ENCODE results near the gene TGFB1.
"Not testable (repeated sequence)": the region's sequence is repeated elsewhere in the genome, so short reads cannot be mapped to it uniquely, and the experiment has no call there.

Gene TGFB1

DNA sequence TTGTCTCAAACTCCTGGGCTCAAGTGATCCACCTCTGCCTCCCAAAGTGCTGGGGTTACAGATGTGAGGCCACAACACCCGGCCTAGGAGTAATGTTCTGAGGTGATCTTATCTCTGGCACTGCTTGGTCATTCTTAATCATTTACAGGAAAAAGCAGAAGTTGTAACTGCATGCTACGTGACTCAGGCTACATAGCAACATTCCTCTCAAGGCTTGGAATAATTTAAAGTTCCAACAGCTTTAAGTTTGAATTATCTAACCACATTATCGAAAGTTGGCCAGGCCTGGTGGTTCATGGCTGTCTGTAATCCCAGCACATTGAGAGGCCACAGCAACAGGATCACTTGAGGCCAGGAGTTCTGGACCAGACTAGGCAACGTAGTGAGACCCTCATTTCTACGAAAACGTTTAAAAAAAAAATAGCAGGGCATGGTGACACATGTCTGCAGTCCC is 14.2 kb upstream of the TGFB1 start:
- DNase-seq = no peak

DNA sequence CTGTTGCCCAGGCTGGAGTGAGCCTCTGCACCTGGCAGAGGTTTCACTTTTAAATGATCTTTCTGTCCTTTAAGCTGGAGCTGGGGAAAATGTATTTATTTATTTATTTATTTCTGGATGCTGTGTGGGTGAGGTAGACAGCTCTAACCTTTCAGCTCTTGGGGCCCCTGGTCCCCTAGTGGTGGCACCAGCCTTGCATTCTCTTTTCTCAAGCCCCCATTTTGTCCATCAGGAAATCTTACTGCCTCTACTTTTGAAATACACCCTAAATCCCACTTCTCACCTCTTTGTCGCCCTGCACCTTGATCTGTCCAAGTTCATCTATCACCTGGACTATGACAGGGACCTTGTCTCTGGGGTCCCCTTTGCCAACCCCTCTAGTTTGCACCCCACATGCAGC is 12.4 kb upstream of the TGFB1 start:
- no peak for DNase-seq

DNA sequence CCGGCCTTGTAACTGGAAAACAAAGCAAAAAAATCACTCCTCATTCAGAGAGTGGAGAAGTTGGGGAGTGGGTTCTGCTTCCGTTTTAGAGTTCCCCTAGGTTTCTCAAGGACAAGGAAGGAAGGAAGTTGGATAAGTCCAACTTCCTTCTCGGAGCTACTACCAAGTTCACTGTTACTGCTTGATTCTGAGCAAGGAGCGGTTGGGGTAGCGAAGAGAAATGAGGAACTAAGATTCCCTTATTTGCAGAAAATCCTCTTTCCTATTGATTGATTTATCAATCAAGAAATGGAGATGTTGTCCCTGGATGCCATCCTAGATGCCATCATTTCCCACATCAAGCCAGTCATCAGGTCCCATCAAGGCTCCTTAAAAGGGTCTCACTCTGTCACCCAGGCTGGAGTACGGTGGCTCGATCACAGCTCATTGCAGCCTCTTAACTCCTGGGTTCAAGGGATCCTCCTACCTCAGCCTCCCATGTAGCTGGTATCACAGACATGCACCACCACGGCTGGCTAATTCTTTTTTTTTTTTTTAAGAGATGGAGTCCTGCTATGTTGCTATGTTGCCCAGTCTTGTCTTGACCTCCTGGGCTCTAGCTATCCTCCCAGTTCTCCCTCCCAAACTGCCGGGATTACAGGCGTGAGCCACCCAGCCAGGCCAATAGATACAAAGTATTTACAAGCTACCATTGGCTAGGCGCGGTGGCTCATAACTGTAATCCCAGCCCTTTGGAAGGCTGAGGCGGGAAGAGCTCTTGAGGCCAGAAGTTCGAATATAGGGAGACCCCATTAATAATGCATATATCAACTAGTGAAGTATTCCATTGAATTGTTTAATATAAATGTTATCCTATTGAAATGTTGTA is 11.0 kb upstream of the TGFB1 start:
- DNase-seq = no peak

DNA sequence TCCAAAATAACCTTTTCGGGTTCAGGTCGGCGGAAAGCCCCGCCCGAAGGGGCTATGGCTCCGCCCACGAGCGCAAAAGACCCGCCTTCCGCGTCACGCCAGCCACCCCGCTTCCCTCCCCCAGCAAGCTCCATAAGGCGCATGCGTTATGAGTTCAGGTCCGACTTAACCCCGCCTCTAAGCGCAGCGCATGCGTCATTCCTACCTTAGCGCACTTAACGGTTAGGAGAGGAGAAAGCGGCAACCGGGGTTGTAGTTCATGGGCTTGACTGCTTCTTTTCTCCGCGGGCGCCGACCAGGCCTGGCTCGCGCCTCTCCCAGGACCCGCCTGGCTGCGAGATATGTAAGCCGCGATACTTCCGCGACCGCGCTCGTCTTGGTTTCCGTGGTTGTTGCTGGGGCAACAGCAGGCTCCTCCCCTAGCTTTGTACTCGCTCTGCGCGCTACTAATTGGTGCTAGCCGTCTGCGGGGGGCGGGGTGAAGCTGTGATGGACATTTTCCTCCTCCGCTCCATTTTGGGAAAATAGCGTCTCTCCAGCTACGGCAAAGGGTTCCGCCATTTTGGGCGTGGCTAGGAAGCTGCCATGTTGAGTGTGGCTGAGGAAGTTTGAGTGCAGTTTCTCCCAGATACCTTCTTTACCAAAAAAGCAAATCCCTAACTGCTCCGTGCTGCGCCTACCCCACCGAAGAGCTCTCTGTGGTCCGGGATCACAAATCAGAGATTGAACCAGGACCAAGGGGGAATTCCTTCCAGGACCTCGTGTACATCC is 10.2 kb upstream of the TGFB1 start, which contains the start of gene B9D2:
B9D2 (minus strand) TSS at position 397 of the 771 bp plus-strand sequence. CDS start 630 bp downstream, outside the sequence.
- DNase-seq = peak; percentile 94

DNA sequence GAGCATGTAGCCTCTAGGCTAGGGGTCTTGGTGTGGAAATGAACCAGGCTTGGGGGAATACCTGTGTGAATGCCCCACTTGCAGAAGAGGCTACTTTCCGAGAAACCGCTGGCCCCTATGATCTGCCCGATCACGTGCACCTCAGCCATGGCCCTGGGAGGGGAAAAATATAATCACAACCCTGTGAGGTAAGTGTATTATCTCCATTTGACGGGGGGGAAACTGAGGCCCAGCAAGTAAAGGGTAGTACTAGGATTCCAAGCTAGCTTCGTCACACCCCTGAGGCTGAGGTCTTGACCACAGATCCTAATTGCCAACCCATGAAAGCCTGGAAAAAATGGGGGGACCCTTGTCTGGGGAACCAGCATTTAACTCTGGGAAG is 9.6 kb upstream of the TGFB1 start:
- DNase-seq = no peak

DNA sequence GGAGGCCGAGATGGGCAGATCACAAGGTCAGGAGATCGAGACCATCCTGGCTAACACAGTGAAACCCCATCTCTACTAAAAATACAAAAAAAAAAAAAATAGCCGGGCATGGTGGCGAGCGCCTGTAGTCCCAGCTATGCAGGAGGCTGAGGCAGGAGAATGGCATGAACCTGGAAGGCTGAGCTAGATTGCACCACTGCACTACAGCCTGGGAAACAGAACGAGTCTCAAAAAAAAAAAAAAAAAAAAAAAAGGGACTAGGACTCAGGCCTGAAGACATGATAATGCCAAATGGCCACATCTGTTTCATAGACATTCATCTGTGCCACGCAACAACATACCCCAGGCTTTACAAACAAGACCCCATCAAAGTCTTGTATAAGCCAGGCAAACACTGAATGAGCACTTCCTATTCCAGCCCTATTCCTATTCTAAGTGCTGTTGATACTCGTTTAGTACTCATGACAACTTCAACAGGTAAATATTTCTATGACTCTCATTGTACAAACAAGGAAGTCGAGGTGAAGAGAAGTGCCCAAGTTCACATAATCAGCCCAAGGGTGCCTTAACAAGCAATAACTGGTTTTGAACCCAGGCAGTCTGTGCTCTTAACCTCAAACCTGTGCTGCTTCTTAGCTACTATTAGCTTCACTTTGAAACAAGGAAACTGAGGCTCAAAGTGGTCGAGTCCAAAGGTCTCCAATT is 8.6 kb upstream of the TGFB1 start:
- no peak for DNase-seq

DNA sequence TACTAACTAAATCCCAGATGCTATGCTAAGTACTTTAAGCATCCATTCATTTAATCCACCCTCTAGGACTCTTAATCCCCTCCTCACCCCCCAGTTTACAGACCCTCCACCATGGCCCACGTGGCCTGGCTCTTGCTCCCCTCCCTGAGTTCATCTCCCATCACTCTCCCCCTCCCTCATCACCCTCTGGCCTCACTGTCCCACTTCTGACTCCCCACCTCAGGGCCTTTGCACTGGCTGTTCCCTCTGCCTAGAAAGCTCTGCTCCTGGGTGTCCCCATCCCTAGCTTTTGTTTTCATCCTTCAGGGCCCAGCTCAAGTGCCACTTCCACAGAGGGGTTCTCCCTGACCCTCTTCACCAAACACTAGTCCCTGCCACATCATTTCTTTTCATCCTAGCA is 6.0 kb upstream of the TGFB1 start:
- DNase-seq = no peak

DNA sequence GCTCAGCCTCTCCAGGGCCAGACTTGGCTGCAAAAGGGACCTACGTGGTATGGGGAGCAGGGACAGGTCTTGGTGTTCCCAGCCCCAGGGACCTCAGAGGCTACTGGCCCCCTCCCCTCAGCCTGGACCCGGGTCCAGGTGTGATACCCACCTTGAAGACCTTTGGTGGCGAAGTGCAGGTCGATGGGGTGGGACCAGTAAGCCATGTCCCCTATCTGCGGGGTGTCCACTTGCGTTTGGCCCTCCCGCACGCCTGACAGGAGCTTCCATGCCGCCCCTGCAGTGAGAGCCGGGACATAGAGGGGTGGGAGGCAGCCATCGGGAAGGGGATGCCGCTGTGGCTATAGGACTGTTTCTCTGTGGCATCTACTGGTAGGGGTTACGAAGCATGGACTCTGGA is 4.0 kb upstream of the TGFB1 start:
- DNase-seq = no peak

DNA sequence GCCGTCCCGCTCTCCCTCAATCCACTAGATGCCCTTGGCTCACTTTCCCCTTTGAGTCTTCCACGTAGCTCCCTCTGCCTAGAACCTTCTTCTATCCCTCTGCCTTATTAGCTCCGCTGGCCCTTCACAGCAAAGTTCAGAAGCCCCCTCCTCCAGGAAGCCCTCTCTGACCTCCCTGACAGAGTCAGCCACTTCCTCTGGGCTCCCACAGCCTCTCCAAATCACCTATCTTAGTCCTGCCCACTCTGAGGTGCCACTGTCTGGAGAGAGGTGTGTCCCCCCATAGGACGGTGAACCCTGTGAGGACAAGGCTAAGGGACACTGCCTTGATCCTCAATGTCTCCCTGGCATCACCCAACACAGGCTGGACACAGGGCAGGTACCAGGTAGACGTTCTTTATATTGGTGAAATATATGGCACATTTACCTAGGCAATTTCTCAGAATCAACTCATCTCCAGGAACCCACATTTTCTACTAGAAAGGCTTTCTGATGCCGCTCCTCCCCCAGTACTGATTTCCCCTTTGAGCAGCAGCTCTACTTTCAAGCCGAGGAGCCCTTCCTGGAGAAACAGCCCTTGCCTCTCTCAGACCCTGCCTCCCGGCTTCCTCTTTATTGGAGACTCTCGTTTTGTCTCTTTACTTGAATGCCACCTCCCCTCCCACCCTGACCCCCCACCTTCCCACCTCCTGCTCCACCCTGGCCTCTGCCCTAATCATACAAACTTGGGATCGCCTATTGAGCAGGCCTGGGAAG is 3.4 kb upstream of the TGFB1 start:
- no peak for DNase-seq

DNA sequence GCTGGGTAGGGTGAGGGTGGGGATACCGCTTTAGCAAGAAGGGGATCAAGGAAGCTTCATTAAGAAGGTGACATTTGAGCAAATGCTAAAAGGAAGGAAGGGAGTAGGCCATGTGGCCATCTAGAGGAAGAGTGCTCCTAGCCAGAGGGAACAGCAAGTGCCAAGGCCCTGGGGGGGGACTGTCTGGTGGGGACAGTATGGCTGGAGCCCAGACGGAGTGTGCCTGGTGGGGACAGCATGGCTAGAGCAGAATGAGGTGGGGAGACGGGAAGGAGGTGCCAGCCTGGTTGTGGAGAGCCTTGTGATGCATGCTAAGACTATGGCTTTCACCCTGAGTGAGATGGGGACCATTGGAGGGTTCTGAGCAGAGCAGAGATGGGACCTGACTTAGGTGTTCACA is 2.1 kb upstream of the TGFB1 start:
- DNase-seq = no peak

DNA sequence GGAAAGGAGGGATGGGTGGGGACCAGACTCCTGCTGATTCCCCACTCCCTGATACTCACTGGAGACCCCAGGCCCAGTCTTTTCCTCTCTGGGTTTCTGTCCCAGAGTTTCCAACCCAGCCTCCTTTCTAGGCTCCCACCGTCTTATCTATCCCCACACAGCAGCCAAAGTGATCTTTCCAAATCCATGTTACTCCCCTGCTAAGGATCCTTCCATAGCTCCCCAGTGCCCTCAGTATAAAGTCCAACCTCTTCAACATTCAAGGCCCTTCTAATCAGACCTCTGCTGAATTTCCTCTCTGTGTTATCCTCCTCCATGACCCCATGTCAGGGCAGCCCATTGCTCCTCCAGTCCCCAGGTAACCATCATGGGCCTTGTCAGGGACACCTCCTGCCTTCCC is 1.3 kb upstream of the TGFB1 start:
- DNase-seq = no peak

DNA sequence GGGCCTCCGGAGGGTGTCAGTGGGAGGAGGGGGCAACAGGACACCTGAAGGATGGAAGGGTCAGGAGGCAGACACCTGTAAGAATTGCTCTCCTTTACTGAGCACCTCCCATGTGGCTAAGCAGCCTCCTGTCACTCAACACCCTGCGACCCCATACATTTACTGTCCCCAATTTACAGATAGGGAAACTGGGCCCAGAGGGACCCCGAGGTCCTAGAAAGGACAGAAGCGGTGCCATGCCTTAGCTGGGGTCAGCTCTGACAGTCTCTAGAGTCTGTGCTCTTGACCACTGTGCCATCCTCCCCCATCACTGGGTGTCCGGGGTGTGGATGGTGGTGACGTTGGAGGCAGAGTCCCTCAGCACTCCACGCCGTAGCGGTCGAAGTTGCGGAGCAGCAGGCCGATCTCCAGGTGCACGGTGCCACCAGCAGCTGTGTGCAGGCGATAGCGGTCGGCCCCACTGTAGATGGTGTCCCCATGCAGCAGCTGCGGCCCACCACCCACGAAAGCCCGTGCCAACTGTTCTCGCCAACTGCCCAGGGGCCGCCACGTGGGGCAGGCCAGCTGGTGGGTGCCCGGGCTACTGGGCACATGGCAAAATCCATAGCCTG is 726 bp upstream of the TGFB1 start:
- DNase-seq = no peak

DNA sequence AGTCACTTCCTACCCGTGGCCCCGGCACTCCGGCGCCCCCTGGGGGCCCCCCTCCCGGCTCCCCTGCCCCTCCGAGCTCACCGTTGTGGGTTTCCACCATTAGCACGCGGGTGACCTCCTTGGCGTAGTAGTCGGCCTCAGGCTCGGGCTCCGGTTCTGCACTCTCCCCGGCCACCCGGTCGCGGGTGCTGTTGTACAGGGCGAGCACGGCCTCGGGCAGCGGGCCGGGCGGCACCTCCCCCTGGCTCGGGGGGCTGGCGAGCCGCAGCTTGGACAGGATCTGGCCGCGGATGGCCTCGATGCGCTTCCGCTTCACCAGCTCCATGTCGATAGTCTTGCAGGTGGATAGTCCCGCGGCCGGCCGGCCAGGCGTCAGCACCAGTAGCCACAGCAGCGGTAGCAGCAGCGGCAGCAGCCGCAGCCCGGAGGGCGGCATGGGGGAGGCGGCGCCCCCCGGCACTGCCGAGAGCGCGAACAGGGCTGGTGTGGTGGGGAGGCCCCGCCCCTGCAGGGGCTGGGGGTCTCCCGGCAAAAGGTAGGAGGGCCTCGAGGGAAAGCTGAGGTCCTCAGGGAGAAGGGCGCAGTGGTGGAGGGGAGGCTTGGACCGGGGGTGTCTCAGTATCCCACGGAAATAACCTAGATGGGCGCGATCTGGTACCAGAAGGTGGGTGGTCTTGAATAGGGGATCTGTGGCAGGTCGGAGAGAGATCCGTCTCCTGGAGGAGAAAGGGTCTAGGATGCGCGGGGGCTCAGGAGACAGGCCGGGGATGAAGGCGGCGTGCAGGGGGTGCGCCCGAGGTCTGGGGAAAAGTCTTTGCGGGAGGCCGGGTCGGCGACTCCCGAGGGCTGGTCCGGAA is 885 bp downstream of the TGFB1 start:
- DNase-seq = no peak

DNA sequence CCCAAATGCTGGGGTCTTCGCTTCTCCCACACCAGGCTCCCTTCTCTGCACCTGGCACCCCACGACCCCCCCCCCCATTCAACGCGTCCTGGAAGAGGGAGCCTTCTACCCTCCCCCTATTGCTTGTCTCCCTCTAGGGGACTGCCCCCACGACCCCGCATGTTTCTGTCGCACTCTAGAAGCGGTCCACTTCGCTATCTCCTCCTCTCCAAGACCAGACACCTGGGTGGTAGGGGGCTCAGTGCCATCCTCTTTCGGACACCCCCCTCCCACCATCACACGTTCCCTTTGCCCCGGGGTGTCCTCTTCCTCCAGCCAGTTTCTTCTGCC is 1.5 kb downstream of the TGFB1 start:
- DNase-seq = no peak

DNA sequence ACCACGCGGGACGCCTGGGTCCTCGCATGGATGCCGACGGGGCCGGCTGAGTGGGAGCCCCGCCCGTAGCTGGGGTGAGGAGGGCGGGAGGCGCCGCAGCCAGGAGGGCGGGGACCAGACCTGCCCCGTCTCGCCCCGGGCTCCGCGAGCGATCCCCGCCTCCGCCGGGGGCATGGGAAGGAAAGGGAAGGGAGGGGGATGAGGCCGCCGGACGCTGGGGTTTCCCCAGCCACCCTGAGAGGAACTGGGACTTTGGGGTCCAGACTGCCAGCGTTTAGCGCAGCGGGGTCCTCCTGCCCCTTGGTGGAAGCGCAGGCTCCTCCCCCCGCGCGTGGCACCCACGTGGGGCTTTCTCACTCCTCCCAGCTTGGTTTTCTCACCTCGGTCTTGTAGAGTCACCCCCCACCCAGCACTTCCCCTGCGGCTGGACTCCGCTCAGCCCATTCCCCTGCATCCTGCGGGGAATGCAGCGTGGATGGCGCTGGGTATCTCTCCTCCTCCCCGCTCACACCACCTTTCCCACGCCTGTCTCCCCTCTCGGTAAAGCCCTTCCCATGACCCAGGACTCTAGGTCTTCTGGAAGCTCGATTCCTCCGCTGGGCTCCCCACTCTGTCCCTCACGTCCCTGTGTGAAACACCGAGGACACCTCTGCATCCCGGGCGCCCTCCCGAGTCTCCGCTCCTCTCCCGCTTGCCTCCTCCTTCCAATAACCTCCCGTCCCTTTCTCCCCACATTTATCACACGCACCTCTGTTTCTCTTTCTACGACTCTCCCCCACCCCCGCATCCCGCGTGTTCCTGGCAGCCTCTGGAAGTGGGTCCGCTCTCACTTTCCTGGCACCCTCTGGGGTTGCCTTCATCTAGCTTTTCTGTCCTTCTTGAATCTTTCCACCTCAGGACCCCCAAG is 2.1 kb downstream of the TGFB1 start:
- no peak for DNase-seq

DNA sequence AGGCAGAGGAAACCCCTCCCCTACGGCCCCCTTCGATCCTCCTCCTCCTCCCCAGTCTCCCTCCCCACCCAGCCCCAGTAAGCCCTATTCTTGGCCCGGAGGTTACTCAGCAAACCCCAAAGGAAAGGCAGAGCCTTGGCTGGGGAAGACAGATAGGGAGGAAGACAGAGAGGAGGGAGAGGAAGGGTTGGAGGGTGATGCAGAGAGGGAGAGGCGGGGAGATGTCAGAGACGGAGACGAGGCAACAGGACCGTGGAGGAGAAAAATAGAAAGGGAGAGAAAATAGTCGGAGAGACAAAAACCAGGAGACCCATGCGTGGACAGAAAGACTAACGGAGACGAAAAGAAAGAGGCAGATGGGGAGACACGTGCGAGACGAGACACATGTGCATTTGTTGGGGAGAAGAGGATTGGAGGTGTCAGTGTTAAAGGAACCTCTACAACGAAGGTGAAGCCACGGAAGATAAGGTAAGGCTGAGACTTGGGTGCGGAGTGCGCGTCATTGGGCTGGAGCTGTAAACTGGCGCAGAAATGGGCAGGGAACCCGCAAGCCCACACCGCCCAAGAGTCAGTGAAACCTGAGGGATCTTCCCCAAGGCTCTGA is 2.9 kb downstream of the TGFB1 start:
- DNase-seq = no peak

DNA sequence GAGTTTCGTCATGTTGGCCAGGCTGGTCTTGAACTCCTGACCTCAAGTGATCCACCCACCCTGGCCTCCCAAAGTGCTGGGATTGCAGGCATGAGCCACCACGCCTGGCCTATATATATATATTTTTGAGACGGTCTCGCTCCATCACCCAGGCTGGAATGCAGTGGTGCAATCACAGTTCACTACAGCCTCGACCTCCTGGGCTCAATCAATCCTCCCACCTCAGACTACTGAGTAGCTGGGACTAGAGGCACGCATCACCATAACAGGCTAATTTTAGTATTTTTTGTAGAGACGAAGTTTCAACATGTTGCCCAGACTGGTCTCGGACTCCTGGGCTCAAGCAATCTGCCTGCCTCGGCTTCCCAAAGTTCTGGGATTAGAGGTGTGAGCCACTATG is 6.8 kb downstream of the TGFB1 start:
- not testable (repeated sequence) for DNase-seq

DNA sequence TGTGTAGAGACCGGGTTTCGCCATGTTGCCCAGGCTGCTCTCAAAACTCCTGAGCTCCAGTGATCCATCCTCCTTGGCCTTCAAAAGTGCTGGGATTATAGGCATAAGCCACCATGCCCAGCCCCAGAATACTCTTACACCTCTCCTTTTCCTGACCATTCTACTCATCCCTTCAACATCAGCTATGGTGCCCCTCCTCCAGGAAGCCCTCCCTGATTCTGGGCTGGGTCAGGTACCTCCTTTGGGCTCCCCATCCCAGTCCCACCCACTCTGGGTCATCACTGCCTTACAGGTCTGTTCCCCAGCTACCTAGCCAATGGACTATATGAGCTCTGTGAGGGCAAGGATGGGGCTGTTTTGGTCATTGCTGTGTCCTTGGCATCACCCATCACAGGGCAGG is 9.6 kb downstream of the TGFB1 start:
- DNase-seq = no peak

DNA sequence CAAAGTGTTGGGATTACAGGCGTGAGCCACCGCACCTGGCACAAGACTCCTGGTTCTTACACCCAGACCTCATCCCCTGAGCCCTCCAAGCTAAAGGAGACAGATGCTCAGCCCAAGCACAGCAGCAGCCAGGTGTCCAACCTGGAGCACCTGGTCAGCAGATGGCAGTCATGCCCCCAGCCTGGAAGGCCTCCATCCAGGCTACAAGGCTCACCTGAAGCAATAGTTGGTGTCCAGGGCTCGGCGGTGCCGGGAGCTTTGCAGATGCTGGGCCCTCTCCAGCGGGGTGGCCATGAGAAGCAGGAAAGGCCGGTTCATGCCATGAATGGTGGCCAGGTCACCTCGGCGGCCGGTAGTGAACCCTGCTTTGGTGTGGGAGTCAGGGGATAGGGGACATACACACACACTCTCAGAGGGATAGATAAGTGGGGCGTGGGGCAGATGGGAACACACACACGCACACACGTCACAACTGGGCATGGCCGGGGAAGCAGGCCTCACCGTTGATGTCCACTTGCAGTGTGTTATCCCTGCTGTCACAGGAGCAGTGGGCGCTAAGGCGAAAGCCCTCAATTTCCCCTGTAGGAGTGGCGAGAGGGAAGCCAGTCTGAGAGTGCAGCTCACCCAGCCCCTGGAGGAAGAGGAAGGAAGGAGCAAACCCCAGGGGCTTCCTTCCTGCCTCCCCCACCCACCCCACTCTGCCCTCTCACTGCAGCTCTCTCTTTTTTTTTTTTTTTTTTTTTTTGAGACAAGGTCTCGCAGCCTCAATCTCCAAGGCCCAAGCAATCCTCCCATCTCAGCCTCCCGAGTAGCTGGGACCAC is 11.8 kb downstream of the TGFB1 start:
- no peak for DNase-seq

Data from NCI-H2081 treated with DMSO at 0.1 percent for 48 hours (cell line).